ENCODE results near the gene BSDC1.

The BSDC1 gene

GRCh38 chr1:32341971-32342370, 52.3 kb downstream of the BSDC1 start:
- FAIRE-seq: no peak
- TF ChIP-seq, protein P1, sequence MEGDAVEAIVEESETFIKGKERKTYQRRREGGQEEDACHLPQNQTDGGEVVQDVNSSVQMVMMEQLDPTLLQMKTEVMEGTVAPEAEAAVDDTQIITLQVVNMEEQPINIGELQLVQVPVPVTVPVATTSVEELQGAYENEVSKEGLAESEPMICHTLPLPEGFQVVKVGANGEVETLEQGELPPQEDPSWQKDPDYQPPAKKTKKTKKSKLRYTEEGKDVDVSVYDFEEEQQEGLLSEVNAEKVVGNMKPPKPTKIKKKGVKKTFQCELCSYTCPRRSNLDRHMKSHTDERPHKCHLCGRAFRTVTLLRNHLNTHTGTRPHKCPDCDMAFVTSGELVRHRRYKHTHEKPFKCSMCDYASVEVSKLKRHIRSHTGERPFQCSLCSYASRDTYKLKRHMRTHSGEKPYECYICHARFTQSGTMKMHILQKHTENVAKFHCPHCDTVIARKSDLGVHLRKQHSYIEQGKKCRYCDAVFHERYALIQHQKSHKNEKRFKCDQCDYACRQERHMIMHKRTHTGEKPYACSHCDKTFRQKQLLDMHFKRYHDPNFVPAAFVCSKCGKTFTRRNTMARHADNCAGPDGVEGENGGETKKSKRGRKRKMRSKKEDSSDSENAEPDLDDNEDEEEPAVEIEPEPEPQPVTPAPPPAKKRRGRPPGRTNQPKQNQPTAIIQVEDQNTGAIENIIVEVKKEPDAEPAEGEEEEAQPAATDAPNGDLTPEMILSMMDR (IDR thresholded peaks at IDR 0.05; ENCODE audit: insufficient read depth, missing control alignments): no peak
- no peak for DNase-seq (ENCODE audit: insufficient read length, low spot score)

DNA sequence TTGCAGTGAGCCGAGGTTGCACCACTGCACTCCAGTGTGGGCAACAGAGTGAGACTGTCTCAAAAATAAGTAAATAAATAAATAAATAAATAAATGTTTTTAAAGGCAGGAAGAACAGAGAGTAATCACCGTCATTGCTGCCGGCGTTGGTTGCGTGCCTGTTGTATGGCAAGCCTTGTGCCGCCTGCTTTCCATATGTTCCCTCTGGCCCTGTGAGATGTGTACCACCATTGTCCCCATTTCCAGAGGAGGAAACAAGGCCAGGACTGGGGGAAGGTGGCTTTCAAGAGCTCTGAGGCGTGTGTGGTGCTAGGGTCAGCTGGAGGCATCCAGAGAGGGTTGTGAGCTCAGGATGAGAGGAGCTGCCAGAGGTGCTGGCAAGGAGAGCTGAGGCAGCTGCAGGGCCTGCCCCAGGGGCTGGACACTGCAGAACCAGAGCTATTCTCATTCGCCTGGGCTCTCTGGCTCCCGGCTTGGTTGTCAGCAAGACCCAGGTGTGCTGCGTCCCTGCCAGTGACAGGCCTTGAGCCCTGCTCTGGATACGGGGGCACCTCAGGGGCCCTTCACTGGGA, 53.0 kb downstream of the BSDC1 start:
- DNase-seq (ENCODE audit: insufficient read length, low spot score) (no peak), FAIRE-seq (no peak)
- TF ChIP-seq, protein P1 (IDR thresholded peaks at IDR 0.05; ENCODE audit: insufficient read depth, missing control alignments): no peak

DNA sequence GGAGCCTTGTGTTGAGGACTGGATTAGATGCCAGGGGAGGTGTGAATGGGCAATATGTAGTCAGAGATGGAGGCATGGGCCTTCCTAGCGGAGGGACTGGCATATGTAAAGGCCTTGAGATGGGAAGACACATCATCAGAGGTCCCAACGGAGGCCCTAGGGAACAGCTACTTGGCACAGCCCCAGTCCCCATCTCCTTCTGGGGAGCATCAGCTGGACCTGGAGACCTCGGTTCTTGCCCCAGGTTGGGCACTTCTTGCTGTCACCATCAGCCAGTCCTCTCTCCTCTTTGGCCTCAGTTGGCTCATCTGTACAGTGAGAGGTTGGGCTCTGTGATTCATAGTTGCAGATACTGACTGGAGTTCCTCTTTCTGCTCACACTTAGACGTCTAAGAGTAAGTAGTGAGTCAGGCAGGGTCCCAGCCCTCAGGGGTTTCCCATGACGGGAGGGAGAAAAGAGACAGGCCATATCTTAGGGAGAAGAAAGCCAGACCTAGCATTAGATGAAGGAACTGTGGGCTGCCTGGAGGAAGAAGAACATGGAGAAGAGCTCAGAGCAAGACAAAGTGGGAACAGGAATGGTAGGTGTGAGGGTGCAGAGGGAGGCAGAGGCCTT, 54.8 kb downstream of the BSDC1 start:
- FAIRE-seq: no peak
- DNase-seq (ENCODE audit: insufficient read length, low spot score): no peak
- TF ChIP-seq, protein P1 (IDR thresholded peaks at IDR 0.05; ENCODE audit: insufficient read depth, missing control alignments): no peak

DNA sequence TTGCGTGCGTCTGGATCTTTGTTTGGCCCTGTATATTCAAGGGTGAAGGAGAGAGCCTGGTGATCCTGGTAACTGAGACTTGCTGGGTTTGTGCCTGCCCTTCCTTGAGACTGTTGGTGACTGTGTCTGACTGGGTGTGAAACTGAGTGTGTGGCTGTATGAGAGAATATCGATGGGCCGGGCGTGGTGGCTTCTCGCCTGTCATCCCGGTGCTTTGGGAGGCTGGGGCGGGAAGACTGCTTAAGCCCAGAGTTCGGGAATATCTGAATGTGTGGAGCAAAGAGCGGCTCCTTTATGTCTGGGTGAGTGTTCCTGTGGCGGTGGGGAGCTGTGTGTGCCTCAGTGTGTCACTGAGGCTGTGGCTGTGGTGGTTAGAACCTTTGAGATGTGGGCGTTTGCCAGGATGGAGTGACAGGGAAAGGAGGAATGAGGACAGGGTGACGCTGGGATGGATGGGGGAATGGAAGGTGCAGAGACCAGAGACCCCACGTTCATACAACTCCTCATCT, 55.5 kb downstream of the BSDC1 start:
- TF ChIP-seq, protein P1 (IDR thresholded peaks at IDR 0.05; ENCODE audit: insufficient read depth, missing control alignments): no peak
- no peak for FAIRE-seq
- DNase-seq (ENCODE audit: insufficient read length, low spot score): no peak

DNA sequence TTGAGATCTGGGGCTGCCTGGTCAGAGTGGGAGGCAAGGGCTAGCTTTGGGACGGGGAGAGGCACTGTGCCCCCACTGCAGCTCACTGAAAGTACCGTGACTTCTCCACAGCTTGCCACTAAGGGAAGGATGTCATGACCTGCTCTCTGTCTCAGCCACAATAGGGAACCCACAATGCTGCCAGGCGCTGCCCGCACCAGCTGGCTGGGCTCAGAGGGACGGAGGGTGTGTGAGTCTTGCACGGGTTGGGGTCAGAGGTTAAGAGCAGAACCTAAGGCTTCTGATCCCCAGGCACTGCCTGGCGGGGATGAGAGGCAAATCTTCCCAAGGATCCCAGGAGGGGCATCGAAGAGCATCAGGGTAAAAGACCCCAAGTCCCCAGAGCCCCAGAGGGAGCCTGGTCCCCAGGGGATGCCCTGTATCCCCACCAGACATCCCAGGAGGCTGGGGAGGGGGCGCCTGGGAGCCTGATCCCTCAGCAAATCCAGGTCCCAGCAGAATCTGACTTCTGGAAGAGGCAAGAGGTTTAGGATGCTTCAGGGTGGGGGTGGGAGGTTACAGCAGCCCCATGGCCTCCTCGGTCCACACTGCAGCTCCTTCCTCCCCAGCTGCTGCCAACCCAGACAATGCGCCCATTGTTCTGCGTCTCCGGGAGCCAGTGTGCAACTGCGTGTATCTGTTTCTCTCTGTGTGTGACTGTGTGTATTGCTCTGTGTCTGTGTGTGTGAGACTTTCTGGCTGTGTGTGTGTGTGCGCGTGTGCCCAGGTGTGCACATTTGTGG, 56.2 kb downstream of the BSDC1 start:
- DNase-seq (ENCODE audit: insufficient read length, low spot score) (no peak), FAIRE-seq (no peak)
- TF ChIP-seq, protein P1 (IDR thresholded peaks at IDR 0.05; ENCODE audit: insufficient read depth, missing control alignments): no peak

GRCh38 chr1:32336963-32337675, 57.1 kb downstream of the BSDC1 start:
- DNase-seq (ENCODE audit: insufficient read length, low spot score): no peak
- FAIRE-seq: no peak
- TF ChIP-seq, protein P1 (IDR thresholded peaks at IDR 0.05; ENCODE audit: insufficient read depth, missing control alignments): no peak
